GM12878 (cell line): ENCODE data around the gene PTCRA. TPM values are rescaled to one million over a fixed set of nuclear protein-coding genes. Genes with fewer than 3 reads are reported as not detected.

Experiments
- CBX5 ChIP-seq: sonication (generic); IDR thresholded peaks from 2 replicates; pipeline ENCODE4 v1.6.1; 2016; ENCODE audit warnings: low read depth, moderate library complexity, mild to moderate bottlenecking, inconsistent platforms
- HDGF ChIP-seq: fragments of 450-650 bp; IDR thresholded peaks from 2 replicates; pipeline ENCODE4 v1.6.1; 2016; ENCODE audit warnings: antibody characterized with exemption
- PBX3 ChIP-seq: IDR thresholded peaks from 2 replicates; pipeline ENCODE4 v1.6.1; 2011; ENCODE audit warnings: mild to moderate bottlenecking, low read depth, low read length, moderate library complexity; ENCODE audit not compliant: insufficient replicate concordance
- RBBP5 ChIP-seq: fragments of 200-600 bp; sonication (generic); conservative IDR thresholded peaks from 2 replicates; pipeline ENCODE4 v1.6.1; 2016
- RUNX3 ChIP-seq: IDR thresholded peaks from 2 replicates; pipeline ENCODE4 v1.6.1; 2012; ENCODE audit warnings: low read length, inconsistent platforms
- SREBF2 ChIP-seq: IDR thresholded peaks from 2 replicates; pipeline ENCODE4 v1.6.1; 2012; ENCODE audit warnings: mild to moderate bottlenecking, low read length
- SUPT20H ChIP-seq: IDR thresholded peaks from 2 replicates; pipeline ENCODE4 v1.6.1; 2011; ENCODE audit warnings: low read depth, mild to moderate bottlenecking, low read length, moderate library complexity, borderline replicate concordance; ENCODE audit not compliant: control insufficient read depth
- TARDBP ChIP-seq: IDR thresholded peaks from 2 replicates; pipeline ENCODE4 v1.6.1; 2016; ENCODE audit warnings: borderline replicate concordance
- TCF12 ChIP-seq: IDR thresholded peaks from 2 replicates; pipeline ENCODE4 v1.6.1; 2011; ENCODE audit warnings: low read depth, mild to moderate bottlenecking, low read length
- ZZZ3 ChIP-seq: IDR thresholded peaks from 2 replicates; pipeline ENCODE4 v1.6.1; 2011; ENCODE audit warnings: low read depth; ENCODE audit not compliant: control insufficient read depth, insufficient read length
- polyA plus RNA-seq, 11 experiments: library from polyadenylated mRNA; depleted of rRNA in 4 of 11; unstranded in 6 of 11; stranded (reverse) in 5 of 11; fragments of >200 nt; fragmentation: Nextera tagmentation in 4 of 11; fragmentation: Illumina TruSeq in 1 of 11; extraction: Ambion mirVana in 4 of 11; extraction: Trizol in 1 of 11; gene quantifications; 1 replicate in 1 of 11; 2 replicates in 10 of 11; pipeline versions ENCODE4 v1.2.1 to v1.2.3, GENCODE V29; 2011 to 2016; ENCODE audit warnings: inconsistent platforms in 2 of 11, missing spikeins in 2 of 11, low read depth in 1 of 11
- total RNA-seq, 4 experiments: library from RNA; depleted of rRNA in 3 of 4; stranded (reverse); fragments of >200 nt in 3 of 4; fragmentation: Illumina TruSeq in 1 of 4; extraction: Trizol in 1 of 4; gene quantifications; 2 replicates each; pipeline versions ENCODE4 v1.2.1 to v1.2.3, GENCODE V29; 2013 to 2021
- TF ChIP-seq, protein P1 (sequence below): fragments of 450-650 bp; formaldehyde crosslinking; IDR thresholded peaks from 2 replicates; pipeline ENCODE4 v1.5.0; 2022; ENCODE audit warnings: mild to moderate bottlenecking, missing genetic modification characterization

Gene PTCRA
- total and polyA plus RNA-seq, 10 of the 15 experiments (the other 5 are each of a cell fraction or from before 2014, with no cell fraction given) = 0.10 to 1.1 (median 0.19) TPM; not detected in 4

DNA sequence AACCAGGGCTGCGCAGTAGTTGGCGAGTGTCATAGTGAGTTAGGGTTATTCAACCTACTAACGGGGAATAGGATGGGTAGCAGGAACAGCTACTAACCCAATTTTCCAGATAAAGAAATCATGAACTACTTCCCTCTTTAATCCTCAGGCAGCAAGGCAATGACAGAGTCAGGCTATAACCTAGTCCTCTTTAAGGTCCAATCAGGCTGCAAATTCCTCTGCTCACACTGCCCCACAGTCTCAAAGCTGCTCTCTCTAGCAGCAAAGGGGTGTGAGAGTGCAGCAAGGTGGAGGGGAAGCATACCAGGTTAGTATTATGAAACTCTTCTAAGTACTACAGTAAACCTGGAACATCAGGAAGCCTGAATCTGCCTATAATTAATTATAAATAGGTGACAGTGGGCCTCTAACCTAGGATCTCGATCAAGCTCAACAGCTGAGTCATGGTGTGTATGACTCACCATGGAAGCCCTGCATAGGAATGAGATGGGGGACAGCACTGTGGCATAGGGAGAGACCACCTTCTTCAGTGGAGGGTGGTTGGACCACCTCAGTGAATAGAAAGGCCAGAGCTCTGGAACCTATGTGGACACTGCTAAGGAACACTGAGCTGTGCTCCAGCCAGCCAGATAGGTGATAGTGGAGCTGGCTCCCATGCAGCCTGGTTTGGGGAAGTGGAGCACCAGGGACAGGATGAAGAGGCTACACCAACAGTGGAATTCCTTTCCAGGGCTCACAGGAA lies 55.2 kb downstream of the PTCRA start (continued):
- TF ChIP-seq CBX5 (no peak), TARDBP (no peak), SREBF2 (no peak), HDGF (no peak), ZZZ3 (no peak), RBBP5 (no peak), SUPT20H (no peak), PBX3 (no peak), TCF12 (no peak), RUNX3 (no peak)
- TF ChIP-seq, protein P1, sequence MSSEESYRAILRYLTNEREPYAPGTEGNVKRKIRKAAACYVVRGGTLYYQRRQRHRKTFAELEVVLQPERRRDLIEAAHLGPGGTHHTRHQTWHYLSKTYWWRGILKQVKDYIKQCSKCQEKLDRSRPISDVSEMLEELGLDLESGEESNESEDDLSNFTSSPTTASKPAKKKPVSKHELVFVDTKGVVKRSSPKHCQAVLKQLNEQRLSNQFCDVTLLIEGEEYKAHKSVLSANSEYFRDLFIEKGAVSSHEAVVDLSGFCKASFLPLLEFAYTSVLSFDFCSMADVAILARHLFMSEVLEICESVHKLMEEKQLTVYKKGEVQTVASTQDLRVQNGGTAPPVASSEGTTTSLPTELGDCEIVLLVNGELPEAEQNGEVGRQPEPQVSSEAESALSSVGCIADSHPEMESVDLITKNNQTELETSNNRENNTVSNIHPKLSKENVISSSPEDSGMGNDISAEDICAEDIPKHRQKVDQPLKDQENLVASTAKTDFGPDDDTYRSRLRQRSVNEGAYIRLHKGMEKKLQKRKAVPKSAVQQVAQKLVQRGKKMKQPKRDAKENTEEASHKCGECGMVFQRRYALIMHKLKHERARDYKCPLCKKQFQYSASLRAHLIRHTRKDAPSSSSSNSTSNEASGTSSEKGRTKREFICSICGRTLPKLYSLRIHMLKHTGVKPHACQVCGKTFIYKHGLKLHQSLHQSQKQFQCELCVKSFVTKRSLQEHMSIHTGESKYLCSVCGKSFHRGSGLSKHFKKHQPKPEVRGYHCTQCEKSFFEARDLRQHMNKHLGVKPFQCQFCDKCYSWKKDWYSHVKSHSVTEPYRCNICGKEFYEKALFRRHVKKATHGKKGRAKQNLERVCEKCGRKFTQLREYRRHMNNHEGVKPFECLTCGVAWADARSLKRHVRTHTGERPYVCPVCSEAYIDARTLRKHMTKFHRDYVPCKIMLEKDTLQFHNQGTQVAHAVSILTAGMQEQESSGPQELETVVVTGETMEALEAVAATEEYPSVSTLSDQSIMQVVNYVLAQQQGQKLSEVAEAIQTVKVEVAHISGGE (CRISPR knock-in tag) = no peak
